Kidney capillary endothelial cell (primary cell): ENCODE measurements around the gene ERCC1.

Experiments
- DNase-seq: peaks from one replicate; pipeline ENCODE4 v3.0.0-alpha.2; 2018; ENCODE audit warnings: low spot score

The ERCC1 gene

DNA sequence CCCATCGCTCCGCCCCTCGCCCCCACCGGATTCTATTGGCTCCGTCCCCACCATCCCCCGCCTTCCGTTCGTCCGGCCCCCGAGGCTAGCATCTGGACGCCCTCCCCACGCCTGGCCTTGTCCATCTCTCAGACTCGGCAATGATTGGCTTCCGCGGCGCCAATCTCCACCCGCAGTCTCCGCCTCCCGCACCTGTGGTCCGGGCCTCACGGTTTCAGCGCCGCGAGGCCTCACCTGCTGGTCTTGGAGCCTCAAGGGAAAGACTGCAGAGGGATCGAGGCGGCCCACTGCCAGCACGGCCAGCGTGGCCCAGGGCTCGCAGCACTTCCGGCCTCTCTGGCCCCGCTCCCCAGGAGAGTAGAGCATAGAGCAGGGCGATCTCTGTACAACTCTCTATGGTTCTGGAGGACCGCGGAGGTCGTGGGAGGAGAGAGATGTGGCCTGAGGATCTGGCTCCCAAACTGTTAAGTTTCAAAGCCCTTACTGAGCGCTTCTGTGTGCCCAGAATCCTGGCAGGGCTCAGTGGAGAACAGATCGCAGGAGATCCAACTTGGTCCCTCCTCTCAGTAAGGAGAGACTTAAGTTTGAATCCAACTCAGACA is at the start of gene ERCC1:
Gene ERCC1, minus strand, starts transcription at position 329 of the 602 bp plus-strand sequence. CDS start 543 bp downstream, outside the sequence.
- DNase-seq, result peak; percentile 88

DNA sequence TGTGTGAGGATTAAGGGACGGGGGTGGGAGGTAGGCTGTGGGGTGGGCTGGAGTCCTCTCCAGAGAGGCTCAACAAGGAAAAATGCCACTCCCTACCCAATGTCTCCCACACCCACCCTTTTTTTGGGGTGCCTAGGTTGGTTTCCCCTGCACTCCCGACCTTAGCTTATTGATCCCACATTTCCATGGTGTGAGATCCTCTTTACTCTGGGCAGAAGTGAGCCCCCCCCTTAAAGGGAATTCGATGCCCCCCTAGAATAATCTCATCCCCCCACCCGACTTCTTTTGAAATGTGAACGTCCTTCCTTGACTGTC is 49.6 kb upstream of the ERCC1 start:
- DNase-seq, result no peak

DNA sequence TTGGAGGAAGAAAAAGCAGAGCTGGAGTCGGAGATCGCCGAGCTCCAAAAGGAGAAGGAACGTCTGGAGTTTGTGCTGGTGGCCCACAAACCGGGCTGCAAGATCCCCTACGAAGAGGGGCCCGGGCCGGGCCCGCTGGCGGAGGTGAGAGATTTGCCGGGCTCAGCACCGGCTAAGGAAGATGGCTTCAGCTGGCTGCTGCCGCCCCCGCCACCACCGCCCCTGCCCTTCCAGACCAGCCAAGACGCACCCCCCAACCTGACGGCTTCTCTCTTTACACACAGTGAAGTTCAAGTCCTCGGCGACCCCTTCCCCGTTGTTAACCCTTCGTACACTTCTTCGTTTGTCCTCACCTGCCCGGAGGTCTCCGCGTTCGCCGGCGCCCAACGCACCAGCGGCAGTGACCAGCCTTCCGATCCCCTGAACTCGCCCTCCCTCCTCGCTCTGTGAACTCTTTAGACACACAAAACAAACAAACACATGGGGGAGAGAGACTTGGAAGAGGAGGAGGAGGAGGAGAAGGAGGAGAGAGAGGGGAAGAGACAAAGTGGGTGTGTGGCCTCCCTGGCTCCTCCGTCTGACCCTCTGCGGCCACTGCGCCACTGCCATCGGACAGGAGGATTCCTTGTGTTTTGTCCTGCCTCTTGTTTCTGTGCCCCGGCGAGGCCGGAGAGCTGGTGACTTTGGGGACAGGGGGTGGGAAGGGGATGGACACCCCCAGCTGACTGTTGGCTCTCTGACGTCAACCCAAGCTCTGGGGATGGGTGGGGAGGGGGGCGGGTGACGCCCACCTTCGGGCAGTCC is 49.0 kb upstream of the ERCC1 start:
- DNase-seq, result no peak

DNA sequence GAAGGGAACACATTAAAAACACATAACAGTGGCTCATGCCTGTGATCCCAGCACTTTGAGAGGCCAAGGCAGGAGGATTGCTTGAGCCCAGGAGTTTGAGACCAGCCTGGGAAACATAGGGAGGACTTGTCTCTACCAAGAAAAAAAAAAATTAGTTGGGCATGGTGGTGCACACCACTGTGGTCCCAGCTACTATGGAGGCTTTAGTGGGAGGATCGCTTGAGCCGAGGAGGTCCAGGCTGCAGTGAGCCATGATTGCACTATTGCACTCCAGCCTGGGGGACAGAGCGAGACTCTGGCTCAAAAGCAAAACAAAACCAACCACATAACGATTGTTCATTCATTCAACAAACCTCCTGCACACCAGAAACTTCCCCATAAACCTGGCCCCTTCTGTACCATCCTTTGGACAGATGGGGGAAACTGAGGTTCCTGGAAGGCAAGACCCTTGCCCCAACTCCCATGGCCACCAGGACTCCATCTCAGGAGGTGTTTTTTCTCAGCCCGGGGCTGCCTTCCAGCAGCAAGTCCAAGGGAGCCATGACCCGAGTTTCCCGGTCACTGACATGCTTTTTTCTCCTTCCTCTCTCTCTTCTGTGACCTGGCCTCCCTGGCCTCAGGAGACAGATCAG is 48.3 kb upstream of the ERCC1 start:
- DNase-seq, result no peak

DNA sequence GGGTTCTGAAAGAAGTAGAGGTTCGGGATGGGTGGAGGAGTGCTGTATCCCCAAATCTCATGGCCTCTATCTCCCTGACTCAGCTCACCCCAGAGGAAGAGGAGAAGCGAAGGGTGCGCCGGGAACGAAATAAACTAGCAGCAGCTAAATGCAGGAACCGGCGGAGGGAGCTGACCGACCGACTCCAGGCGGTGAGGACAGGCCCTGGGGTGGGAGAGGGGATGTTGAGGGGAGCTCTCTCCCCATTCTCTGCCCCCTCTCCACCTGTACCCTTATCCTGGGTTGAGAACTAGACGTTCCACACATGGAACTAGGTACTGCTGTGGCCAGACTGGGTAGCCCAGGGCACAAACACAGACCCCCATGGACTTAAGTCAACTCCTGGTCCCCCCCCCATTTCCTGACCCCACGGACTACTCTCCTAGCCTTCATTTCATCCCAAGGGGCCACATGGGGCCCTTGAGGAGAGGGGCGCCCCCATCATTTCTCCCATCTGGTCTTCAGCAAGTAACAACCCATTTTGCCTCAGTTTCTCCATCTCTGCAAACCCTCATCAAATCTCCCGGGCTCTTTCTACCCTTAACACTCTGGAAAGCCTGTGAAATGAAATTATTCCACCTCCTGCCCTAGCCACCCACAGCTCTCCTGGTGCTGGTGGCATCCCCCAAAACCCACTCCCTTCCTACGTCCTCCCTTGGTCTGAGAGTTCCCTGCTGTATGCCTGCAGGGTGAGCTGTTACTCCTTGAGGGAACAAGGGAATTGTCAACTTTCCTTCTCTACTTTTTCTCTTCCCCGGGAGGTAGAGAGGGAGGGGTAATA is 47.6 kb upstream of the ERCC1 start:
- DNase-seq, result no peak

DNA sequence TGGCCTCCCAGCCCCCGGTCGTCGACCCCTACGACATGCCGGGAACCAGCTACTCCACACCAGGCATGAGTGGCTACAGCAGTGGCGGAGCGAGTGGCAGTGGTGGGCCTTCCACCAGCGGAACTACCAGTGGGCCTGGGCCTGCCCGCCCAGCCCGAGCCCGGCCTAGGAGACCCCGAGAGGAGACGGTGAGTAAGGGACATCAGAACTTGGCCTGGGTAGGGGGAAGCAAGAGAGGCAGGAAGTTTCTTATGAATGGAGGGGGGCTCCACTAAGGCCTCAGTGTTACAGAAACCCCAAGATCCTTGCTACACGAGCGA is 47.0 kb upstream of the ERCC1 start:
- DNase-seq, result no peak

DNA sequence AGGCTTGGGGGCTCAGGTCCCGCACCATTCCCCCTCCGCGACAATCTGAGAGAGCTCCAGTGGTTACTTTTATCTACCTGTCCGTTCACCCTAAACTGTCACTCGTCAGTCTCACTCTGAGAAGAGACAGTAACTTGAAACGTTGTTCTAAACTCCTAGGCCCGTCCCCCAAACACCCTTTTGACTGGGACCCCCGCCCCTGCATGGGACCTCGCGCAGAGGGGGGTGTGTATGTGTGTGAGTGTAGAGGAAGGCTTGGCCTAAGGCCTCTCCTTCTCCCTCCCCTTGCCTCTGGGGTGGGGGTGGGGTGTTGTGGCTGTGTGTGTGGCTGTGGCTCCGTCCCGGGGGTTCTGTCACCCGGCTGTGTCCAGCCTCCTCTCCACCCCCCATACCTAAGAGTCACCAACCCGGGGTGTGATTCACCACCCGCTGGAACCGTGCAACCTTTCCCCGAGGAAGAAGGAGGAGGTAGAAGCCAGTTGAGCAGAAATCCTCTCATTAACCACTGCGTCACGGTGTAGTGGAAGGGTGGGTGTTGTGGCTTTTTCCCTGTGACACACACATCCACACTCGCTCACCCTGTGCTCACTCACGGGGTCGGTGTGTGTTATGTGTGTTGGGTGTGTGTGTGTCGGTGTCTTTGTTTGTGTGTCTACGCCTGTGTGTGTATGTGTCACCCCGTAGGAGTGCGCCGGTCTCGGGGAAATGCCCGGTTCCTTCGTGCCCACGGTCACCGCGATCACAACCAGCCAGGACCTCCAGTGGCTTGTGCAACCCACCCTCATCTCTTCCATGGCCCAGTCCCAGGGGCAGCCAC is 46.4 kb upstream of the ERCC1 start:
- DNase-seq, result no peak

DNA sequence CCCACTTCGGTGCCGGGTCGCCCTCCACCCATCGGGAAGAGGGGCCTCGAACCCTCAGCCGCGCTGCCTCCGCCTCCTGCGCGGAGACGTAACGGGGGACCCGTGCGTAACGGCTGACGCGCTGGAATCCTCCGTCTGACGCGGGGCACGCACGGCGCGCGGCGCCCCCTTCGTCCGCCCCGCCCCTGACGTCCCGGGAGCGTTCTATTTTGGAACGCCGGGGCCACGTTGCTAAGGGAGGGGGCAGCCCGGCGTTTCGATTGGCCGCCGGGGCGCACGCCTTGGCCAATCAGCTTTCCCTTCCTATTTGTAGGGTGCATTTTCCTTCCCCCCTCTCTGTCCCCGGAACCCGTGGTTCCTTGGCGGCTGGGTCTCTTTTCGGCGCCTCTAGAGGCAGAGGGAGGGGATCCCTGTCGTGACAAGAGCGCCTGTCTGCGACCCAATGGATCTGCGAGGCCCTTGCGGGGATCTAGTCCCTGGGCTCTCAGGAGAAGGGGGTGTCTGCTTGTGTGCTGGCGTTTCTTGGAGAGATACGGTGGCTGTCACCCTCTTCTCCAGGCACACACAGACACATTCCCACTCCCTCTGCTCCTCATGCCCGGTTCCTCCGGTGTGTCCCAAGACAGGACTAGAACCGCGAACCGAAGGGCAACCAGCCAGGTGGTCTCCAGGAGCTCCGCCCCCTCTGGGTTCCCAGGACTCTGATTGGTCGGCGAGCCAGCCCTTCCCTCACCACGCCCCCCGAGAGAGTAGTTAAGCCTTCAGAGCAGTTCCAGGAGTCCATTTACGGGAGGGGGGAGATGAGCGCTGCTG is 45.6 kb upstream of the ERCC1 start:
- DNase-seq, result peak; percentile 90

DNA sequence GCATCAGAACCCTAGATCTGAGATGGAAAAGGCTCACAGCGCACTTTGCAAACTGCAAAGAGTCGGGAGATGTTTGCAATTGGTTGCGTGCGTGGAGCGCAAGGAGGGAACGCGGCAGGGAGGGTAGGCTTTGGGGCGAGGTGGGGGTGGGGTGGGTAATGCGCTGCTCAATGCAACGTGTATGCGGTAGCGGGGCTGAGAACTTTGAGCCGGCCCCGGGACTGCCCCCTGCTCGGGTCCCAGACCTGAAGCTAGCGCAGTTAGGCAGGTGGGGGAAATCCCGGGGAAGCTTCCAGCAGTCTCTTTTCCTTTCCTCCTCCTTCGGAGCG is 45.0 kb upstream of the ERCC1 start:
- DNase-seq, result no peak

DNA sequence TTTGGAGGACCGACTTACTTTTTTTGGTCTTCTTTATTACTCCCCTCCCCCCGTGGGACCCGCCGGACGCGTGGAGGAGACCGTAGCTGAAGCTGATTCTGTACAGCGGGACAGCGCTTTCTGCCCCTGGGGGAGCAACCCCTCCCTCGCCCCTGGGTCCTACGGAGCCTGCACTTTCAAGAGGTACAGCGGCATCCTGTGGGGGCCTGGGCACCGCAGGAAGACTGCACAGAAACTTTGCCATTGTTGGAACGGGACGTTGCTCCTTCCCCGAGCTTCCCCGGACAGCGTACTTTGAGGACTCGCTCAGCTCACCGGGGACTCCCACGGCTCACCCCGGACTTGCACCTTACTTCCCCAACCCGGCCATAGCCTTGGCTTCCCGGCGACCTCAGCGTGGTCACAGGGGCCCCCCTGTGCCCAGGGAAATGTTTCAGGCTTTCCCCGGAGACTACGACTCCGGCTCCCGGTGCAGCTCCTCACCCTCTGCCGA is 44.5 kb upstream of the ERCC1 start:
- DNase-seq, result no peak

DNA sequence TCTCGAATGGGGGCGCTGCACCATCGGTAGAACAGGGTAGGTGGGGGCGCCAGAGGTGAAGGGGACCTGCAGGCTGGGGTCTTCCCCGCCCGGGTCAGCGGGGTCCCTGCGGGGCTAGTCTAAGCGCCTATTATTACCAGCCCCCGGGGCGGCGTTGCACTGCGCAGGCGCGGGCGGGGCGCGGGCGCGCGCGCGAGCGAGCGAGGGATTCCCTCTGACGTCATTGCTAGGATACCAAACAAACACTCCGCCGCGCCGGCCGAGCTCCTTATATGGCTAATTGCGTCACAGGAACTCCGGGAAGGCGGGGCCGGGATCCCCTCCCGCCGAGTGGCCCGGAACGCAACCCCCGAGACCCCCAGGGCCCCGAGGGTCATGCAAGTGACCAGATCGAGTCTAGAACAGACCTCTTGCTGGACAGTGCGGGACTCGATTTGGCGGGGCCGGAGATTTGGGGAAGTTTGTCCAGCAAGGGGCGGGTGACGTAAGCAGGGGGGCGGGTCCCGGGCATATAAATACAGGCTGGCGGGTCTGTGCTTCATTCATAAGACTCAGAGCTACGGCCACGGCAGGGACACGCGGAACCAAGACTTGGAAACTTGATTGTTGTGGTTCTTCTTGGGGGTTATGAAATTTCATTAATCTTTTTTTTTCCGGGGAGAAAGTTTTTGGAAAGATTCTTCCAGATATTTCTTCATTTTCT is 43.9 kb upstream of the ERCC1 start, which contains the start of gene FOSB:
Gene FOSB, plus strand, starts transcription at position 541 of the 703 bp plus-strand sequence. CDS start 591 bp downstream, outside the sequence.
- peak; percentile 95 for DNase-seq

DNA sequence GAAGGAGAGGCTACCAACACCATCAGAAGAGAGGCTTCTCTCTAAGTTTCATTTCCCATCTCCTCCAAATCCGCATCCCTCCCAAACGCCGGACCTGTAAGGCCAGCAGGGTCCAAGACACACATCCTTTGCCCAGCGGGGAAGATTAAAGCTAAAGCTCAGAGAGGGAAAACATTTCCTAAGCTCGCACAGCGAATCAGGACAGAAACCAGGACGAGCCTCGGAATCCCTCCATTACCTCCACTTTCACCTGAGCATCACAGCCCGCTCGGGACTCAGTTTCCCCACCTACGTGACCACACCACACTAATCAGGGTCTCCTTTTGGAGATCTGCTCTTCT is 43.4 kb upstream of the ERCC1 start:
- DNase-seq, result no peak

DNA sequence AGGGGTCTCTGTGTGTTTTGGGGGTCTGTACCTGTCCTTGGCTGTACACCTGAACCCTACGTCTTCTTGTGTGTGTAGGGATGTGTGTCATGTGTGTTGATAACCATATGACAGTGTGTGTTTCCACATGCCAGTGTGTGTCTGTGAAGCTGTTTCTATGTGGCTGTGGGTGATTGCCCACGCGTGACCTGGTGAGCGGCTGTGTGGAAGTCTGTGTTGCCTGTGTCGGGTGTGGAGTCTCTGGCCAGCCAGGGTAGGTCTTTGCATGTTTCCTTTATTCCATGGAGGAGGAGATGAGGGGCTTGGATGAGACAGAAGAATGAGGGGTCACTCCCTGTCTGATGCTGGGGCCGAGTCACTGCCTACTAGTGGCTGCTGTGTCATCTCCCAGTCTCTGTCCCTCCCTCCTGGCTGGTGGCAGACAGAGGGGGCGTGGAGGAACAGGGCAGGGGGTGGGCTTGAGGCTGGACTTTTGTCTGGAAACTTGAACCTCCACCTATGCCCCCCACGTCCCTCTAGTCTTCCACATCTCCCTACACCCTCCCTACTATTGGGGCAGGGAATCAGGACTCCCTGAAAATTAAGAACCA is 41.2 kb upstream of the ERCC1 start:
- no peak for DNase-seq

DNA sequence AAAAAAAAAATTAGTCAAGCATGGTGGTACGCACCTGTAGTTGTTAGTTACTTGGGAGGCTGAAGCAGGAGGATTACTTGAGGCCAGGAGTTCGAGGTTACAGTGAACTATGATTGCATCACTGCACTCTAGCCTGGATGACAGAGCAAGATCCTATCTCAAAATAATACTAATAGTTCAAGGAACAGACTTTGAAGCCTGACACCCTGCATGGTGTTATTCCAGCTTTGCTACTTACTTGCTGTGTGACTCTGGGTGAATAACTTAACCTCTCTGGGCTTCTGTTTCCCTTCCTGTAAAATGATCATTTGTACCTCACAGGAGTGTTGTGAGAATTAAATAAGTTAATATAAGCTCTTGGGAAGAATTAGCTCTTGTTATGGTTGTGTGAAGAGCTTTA is 40.6 kb upstream of the ERCC1 start:
- no peak for DNase-seq

DNA sequence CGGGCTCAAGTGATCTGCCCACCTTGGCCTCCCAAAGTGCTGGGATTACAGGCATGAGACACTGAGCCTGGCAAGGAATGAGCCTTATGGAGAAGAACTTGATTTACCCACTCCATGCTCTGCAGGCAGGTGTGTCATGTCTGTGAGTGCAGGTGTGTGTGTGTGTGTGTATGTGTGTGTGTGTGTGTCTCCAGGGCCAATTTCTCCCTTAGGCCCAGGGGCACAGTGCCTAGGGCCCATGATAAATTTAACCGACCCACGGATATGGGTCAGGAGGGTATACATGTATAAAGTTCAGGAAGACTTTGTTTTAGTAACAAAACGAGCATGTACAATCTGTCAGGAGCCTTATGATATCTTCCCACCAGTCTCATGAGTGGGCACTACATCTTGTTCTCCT is 39.5 kb upstream of the ERCC1 start:
- no peak for DNase-seq

DNA sequence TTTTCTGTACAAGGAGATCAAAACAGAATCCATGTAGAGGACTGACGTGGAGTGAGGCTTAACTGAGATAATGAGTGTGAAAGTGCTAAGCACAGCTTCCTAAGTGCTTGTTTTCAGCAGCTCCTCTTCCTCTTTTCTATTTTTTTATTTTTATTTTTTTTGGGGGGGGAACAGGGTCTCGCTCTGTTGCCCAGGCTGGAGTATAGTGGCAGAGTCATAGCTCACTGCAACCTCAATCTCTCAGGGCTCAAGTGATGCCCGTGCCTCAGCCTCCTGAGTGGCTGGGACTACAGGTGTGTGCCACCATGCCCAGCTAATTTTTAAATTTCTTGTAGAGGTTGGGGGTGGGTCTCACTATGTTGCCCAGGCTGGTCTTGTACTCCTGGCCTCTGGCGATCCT is 38.5 kb upstream of the ERCC1 start:
- no peak for DNase-seq

DNA sequence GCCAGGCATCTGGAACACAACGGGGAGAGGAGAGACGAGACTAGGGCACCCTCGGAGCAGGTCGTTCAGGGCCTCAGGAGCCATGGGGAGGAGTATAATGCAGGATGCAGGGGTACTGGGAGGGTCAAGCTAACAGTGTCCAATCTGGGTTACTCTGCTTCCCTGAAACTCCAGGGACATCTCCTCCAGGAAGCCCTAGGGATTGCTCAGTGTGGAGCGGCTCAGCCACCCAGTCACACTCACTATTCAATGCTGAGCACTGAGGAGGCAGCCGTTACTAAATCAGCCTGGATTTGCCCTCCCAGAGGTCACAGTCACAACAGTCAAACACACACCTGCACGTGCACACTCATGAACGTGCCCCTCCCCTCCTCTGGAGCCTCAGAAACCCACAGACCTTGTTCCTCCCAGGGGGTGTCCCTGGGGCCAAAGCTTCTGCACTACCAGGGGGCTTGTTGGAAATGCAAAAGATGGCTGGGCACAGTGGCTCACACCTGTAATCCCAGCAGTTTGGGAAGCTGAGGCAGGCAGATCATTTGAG is 37.2 kb upstream of the ERCC1 start:
- DNase-seq, result no peak

DNA sequence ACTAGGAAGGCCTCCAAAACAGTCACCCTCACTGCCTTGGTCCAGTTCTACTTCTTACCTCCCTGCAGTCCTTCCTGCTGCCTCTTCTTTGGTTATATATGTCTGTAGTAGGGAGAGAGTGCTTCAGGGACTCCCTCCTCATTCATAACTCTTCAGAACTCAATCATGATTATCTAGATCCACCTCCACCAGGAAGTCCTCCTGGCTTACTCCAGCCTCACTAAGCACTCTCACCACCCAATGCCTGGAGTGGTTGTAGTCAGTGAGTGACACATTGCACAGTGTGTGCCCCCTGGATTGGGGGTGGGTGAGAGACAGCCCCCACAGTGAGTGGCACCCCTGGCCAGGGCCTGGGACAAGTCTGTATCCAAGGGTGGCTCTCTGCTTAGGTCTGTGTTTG is 34.1 kb upstream of the ERCC1 start:
- no peak for DNase-seq

DNA sequence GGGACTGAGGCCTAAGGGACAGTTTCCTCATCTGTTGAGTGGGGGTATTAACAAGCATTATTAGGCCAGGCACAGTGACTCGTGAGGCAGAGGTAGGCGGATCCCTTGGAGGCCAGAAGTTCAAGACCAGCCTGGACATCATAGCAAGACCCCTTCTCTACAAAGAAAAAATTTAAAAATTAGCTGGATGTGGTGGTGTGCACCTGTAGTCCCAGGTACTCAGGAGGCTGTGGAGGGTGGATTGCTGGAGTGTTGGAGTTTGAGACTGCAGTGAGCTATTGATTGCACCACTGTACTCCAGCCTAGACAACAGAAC is 32.7 kb upstream of the ERCC1 start:
- no peak for DNase-seq
